HepG2 (cell line): ENCODE results near the gene WDR18. TPM values are rescaled to one million over a fixed set of nuclear protein-coding genes. Genes with fewer than 3 reads are reported as not detected.
A peak's percentile ranks its signal among the peaks of the same experiment; 100 is the strongest.

ENCODE experiments used
- BRF2 ChIP-seq: sonication (generic); formaldehyde crosslinking; IDR thresholded peaks from 2 replicates; pipeline ENCODE4 v1.8.1; 2022; ENCODE audit warnings: mild to moderate bottlenecking, missing genetic modification reagents
- E2F2 ChIP-seq: sonication (generic); formaldehyde crosslinking; IDR thresholded peaks from 2 replicates; pipeline ENCODE4 v1.4.0; 2020; ENCODE audit warnings: missing genetic modification reagents, borderline replicate concordance
- MXD1 ChIP-seq: sonication (generic); formaldehyde crosslinking; IDR thresholded peaks from 2 replicates; pipeline ENCODE4 v1.4.0; 2020; ENCODE audit warnings: mild to moderate bottlenecking, missing genetic modification reagents
- NR2F6 ChIP-seq, 2 experiments: IDR thresholded peaks; 2 replicates each; pipeline ENCODE4 v1.6.1; 2016; ENCODE audit warnings: antibody characterized with exemption in 1 of 2, mild to moderate bottlenecking in 1 of 2
- PAWR ChIP-seq: sonication (generic); formaldehyde crosslinking; IDR thresholded peaks from 2 replicates; pipeline ENCODE4 v1.4.0; 2020; ENCODE audit warnings: missing genetic modification reagents, mild to moderate bottlenecking, borderline replicate concordance
- POGZ ChIP-seq: sonication (generic); formaldehyde crosslinking; IDR thresholded peaks from 2 replicates; pipeline ENCODE4 v1.4.0; 2020; ENCODE audit warnings: mild to moderate bottlenecking, missing genetic modification reagents
- RXRB ChIP-seq: IDR thresholded peaks from 2 replicates; pipeline ENCODE4 v1.6.1; 2016; ENCODE audit warnings: borderline replicate concordance, missing genetic modification reagents, missing compliant biosample characterization
- SP5 ChIP-seq: IDR thresholded peaks from 2 replicates; pipeline ENCODE4 v1.6.1; 2016; ENCODE audit warnings: low read depth, borderline replicate concordance
- TEF ChIP-seq: sonication (generic); formaldehyde crosslinking; IDR thresholded peaks from 2 replicates; pipeline ENCODE4 v1.5.0; 2020; ENCODE audit warnings: missing genetic modification reagents
- ZBTB21 ChIP-seq: sonication (generic); formaldehyde crosslinking; IDR thresholded peaks from 2 replicates; pipeline ENCODE4 v1.4.0; 2020; ENCODE audit warnings: missing genetic modification reagents
- ZNF33A ChIP-seq: sonication (generic); formaldehyde crosslinking; IDR thresholded peaks from 2 replicates; pipeline ENCODE4 v1.5.1; 2020; ENCODE audit warnings: missing genetic modification reagents, mild to moderate bottlenecking, moderate library complexity, borderline replicate concordance
- ZNF557 ChIP-seq: sonication (generic); formaldehyde crosslinking; IDR thresholded peaks from 2 replicates; pipeline ENCODE4 v1.4.0; 2020; ENCODE audit warnings: missing genetic modification reagents
- ZNF644 ChIP-seq: IDR thresholded peaks from 2 replicates; pipeline ENCODE4 v1.6.1; 2016; ENCODE audit warnings: low read depth
- polyA plus RNA-seq, 8 experiments: library from polyadenylated mRNA; depleted of rRNA in 3 of 8; stranded (reverse) in 7 of 8; unstranded in 1 of 8; fragments of >200 nt; fragmentation: Illumina TruSeq in 4 of 8; extraction: Trizol in 4 of 8; gene quantifications; 2 replicates each; pipeline versions ENCODE4 v1.2.1 to v1.2.3, GENCODE V29; 2011 to 2016; ENCODE audit warnings: low read depth in 4 of 8, missing spikeins in 1 of 8, mixed read lengths in 1 of 8; ENCODE audit not compliant: insufficient read depth in 1 of 8
- total RNA-seq, 5 experiments: library from RNA; depleted of rRNA; stranded (reverse); fragments of >200 nt; fragmentation: Illumina TruSeq; extraction: Trizol; gene quantifications; 2 replicates each; pipeline ENCODE4 v1.2.3, GENCODE V29; 2016; ENCODE audit warnings: low read depth in 1 of 5
- TF ChIP-seq, protein P1 (sequence below): conservative IDR thresholded peaks from 2 replicates; pipeline ENCODE4 v1.6.1; 2018; ENCODE audit warnings: missing genetic modification reagents
- TF ChIP-seq, protein P2 (sequence below): sonication (generic); formaldehyde crosslinking; IDR thresholded peaks from 2 replicates; pipeline ENCODE4 v1.5.0; 2020; ENCODE audit warnings: mild to moderate bottlenecking, missing genetic modification reagents, borderline replicate concordance

WDR18 gene
- total and polyA plus RNA-seq, 2 of the 13 experiments (the other 11 are each of a cell fraction or from before 2014, with no cell fraction given) = 36.4 to 47.6 TPM

DNA sequence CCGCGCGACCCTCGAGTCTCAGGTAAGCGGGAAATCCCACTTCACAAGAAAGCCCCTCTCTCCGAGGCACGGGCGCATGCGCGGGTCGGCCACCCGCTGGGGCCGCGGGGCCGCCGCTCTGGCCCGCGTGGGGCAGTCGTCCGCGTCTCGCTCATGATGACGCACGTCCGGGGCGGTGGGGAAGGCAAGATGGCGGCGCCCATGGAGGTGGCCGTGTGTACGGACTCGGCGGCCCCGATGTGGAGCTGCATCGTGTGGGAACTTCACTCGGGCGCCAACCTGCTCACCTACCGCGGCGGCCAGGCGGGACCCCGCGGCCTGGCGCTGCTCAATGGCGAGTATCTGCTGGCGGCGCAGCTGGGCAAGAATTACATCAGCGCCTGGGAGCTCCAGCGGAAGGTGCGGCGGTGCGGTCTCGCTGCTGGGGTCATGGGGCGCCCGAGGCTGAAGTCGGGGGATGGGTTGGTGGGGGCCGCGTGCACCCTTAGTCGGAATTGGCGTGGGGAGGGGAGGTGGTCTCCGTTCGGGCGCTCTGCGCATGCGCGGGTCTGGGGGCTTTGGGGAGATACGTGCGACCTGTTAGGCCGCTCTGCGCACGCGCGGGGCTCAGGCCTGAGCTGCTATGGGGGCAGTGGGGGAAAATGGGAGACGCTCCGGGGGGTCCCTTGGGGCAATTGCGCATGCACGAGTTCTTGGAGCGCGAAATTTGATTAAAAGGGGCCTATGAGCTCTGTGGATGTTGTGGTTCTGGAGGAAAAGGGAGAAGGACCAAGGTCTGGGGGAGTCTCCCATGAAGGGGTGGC lies at the start of gene WDR18 (continued):
- TF ChIP-seq ZBTB21 (no peak), PAWR (CRISPR knock-in tag) (no peak), NR2F6 (IDR thresholded peaks at IDR 0.05) (no peak), NR2F6 (CRISPR knock-in tag; IDR thresholded peaks at IDR 0.05) (0 out of 2 replicates have a peak, but pooled peaks have one; percentile 46), ZNF557 (CRISPR knock-in tag) (no peak), RXRB (peak; percentile 70), ZNF644 (CRISPR knock-in tag) (no peak), ZNF33A (CRISPR knock-in tag) (no peak), BRF2 (CRISPR knock-in tag) (no peak), MXD1 (CRISPR knock-in tag) (peak; percentile 88), SP5 (no peak), POGZ (CRISPR knock-in tag) (peak; percentile 51; the same call in 1 of the 2 replicates), TEF (CRISPR knock-in tag) (no peak), E2F2 (no peak)
- TF ChIP-seq, protein P1, sequence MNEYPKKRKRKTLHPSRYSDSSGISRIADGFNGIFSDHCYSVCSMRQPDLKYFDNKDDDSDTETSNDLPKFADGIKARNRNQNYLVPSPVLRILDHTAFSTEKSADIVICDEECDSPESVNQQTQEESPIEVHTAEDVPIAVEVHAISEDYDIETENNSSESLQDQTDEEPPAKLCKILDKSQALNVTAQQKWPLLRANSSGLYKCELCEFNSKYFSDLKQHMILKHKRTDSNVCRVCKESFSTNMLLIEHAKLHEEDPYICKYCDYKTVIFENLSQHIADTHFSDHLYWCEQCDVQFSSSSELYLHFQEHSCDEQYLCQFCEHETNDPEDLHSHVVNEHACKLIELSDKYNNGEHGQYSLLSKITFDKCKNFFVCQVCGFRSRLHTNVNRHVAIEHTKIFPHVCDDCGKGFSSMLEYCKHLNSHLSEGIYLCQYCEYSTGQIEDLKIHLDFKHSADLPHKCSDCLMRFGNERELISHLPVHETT (CRISPR knock-in tag) = 0 out of 2 replicates have a peak, but pooled peaks have one; percentile 27
- TF ChIP-seq, protein P2, sequence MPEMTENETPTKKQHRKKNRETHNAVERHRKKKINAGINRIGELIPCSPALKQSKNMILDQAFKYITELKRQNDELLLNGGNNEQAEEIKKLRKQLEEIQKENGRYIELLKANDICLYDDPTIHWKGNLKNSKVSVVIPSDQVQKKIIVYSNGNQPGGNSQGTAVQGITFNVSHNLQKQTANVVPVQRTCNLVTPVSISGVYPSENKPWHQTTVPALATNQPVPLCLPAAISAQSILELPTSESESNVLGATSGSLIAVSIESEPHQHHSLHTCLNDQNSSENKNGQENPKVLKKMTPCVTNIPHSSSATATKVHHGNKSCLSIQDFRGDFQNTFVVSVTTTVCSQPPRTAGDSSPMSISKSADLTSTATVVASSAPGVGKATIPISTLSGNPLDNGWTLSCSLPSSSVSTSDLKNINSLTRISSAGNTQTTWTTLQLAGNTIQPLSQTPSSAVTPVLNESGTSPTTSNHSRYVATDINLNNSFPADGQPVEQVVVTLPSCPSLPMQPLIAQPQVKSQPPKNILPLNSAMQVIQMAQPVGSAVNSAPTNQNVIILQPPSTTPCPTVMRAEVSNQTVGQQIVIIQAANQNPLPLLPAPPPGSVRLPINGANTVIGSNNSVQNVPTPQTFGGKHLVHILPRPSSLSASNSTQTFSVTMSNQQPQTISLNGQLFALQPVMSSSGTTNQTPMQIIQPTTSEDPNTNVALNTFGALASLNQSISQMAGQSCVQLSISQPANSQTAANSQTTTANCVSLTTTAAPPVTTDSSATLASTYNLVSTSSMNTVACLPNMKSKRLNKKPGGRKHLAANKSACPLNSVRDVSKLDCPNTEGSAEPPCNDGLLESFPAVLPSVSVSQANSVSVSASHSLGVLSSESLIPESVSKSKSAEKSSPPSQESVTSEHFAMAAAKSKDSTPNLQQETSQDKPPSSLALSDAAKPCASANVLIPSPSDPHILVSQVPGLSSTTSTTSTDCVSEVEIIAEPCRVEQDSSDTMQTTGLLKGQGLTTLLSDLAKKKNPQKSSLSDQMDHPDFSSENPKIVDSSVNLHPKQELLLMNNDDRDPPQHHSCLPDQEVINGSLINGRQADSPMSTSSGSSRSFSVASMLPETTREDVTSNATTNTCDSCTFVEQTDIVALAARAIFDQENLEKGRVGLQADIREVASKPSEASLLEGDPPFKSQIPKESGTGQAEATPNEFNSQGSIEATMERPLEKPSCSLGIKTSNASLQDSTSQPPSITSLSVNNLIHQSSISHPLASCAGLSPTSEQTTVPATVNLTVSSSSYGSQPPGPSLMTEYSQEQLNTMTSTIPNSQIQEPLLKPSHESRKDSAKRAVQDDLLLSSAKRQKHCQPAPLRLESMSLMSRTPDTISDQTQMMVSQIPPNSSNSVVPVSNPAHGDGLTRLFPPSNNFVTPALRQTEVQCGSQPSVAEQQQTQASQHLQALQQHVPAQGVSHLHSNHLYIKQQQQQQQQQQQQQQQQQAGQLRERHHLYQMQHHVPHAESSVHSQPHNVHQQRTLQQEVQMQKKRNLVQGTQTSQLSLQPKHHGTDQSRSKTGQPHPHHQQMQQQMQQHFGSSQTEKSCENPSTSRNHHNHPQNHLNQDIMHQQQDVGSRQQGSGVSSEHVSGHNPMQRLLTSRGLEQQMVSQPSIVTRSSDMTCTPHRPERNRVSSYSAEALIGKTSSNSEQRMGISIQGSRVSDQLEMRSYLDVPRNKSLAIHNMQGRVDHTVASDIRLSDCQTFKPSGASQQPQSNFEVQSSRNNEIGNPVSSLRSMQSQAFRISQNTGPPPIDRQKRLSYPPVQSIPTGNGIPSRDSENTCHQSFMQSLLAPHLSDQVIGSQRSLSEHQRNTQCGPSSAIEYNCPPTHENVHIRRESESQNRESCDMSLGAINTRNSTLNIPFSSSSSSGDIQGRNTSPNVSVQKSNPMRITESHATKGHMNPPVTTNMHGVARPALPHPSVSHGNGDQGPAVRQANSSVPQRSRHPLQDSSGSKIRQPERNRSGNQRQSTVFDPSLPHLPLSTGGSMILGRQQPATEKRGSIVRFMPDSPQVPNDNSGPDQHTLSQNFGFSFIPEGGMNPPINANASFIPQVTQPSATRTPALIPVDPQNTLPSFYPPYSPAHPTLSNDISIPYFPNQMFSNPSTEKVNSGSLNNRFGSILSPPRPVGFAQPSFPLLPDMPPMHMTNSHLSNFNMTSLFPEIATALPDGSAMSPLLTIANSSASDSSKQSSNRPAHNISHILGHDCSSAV (CRISPR knock-in tag) = no peak
